ENCODE results near the gene PLEKHA4. TPM values are rescaled to one million over a fixed set of nuclear protein-coding genes. Genes with fewer than 3 reads are reported as not detected.
A peak's percentile ranks its signal among the peaks of the same experiment; 100 is the strongest.

PLEKHA4 gene
- total RNA-seq, result 21.2 TPM
- long read RNA-seq, transcript PLEKHA4-201 (20 exons, 3,088 nt), result major isoform, 6 of 32 reads
- long read RNA-seq, partial matches to known transcripts, result 7 of 32 reads
- long read RNA-seq, other reads (novel, unspliced or antisense), result 19 of 32 reads

GRCh38 chr19:48868114-48868886 lies at the start of gene PLEKHA4:
TSS of gene PLEKHA4 (minus strand) at chr19:48868617. CDS start at chr19:48867620, 997 bp downstream.
- ATAC-seq (no peak), DNase-seq (peak; percentile 58)
- peaks cover 2% of the 10 kb centered on the region for H3K36me3 ChIP-seq
- TF ChIP-seq CTCF (IDR thresholded peaks at IDR 0.05), result no peak
- H3K4me1 ChIP-seq, result peaks cover 27% of the 10 kb centered on the region
- intact Hi-C loops (cut with DNase I), result no loop called here
- H3K4me3 ChIP-seq, result peak within 1 kb of the TSS; percentile 42
- peak within 1 kb of the TSS; percentile 76 for H3K27ac ChIP-seq
- no peaks in the 10 kb centered on the region for H3K9me3 ChIP-seq
- no peaks in the 10 kb centered on the region for H3K27me3 ChIP-seq (ENCODE audit: low read depth)

- Histone ChIP-seq H3K9me3 (no peaks in the 10 kb centered on the region), H3K4me3 (no peak overlapping the region), H3K27me3 (ENCODE audit: low read depth) (no peaks in the 10 kb centered on the region), H3K4me1 (no peaks in the 10 kb centered on the region), H3K36me3 (peaks cover 97% of the 10 kb centered on the region), H3K27ac (no peak overlapping the region)
- no peak for ATAC-seq
- DNase-seq, result no peak
- intact Hi-C loops (cut with DNase I), result no loop called here
- TF ChIP-seq CTCF (IDR thresholded peaks at IDR 0.05), result no peak
These were observed 49.7 kb upstream of the PLEKHA4 start for GRCh38 chr19:48918071-48918470.

- intact Hi-C loops (cut with DNase I), result no loop called here
- Histone ChIP-seq H3K4me3 (no peak overlapping the region), H3K9me3 (no peaks in the 10 kb centered on the region), H3K27ac (no peak overlapping the region), H3K4me1 (no peaks in the 10 kb centered on the region), H3K36me3 (peaks cover 100% of the 10 kb centered on the region), H3K27me3 (ENCODE audit: low read depth) (no peaks in the 10 kb centered on the region)
- no peak for TF ChIP-seq CTCF (IDR thresholded peaks at IDR 0.05)
- peak; percentile 80 to 90 for ATAC-seq
- no peak for DNase-seq
These were observed 47.3 kb upstream of the PLEKHA4 start for GRCh38 chr19:48915757-48916156.

GRCh38 chr19:48914181-48914580 lies 45.8 kb upstream of the PLEKHA4 start:
- ATAC-seq (no peak), DNase-seq (no peak)
- Histone ChIP-seq H3K9me3 (no peaks in the 10 kb centered on the region), H3K36me3 (peaks cover 100% of the 10 kb centered on the region), H3K4me1 (peaks cover 7% of the 10 kb centered on the region), H3K27me3 (ENCODE audit: low read depth) (no peaks in the 10 kb centered on the region), H3K27ac (no peak overlapping the region), H3K4me3 (no peak overlapping the region)
- TF ChIP-seq CTCF (IDR thresholded peaks at IDR 0.05), result no peak
- intact Hi-C loops (cut with DNase I), result no loop called here

GRCh38 chr19:48913114-48913889 lies 44.9 kb upstream of the PLEKHA4 start:
- ATAC-seq (no peak), DNase-seq (no peak)
- Histone ChIP-seq H3K36me3 (peaks cover 98% of the 10 kb centered on the region), H3K27ac (no peak overlapping the region), H3K27me3 (ENCODE audit: low read depth) (no peaks in the 10 kb centered on the region), H3K9me3 (no peaks in the 10 kb centered on the region), H3K4me1 (peaks cover 12% of the 10 kb centered on the region), H3K4me3 (no peak overlapping the region)
- intact Hi-C loops (cut with DNase I), result no loop called here
- TF ChIP-seq CTCF (IDR thresholded peaks at IDR 0.05), result no peak
